Lung microvascular endothelial cell (primary cell): ENCODE measurements around the gene HIP1R. TPM values are rescaled to one million over a fixed set of nuclear protein-coding genes. Genes with fewer than 3 reads are reported as not detected.
A peak's percentile ranks its signal among the peaks of the same experiment; 100 is the strongest.

Source experiments
- DNase-seq, 2 donors: peaks; one replicate each; pipeline versions ENCODE4 v3.0.0 to v3.0.0-alpha.2; 2010; ENCODE audit warnings: low read depth in 2 of 2
- total RNA-seq: library from RNA; depleted of rRNA; stranded (reverse); fragments of >200 nt; gene quantifications from 2 replicates; pipeline ENCODE4 v1.2.1, GENCODE V29; 2014

HIP1R gene
- total RNA-seq, 1 donor from 2014 or later = 28.2 TPM

DNA sequence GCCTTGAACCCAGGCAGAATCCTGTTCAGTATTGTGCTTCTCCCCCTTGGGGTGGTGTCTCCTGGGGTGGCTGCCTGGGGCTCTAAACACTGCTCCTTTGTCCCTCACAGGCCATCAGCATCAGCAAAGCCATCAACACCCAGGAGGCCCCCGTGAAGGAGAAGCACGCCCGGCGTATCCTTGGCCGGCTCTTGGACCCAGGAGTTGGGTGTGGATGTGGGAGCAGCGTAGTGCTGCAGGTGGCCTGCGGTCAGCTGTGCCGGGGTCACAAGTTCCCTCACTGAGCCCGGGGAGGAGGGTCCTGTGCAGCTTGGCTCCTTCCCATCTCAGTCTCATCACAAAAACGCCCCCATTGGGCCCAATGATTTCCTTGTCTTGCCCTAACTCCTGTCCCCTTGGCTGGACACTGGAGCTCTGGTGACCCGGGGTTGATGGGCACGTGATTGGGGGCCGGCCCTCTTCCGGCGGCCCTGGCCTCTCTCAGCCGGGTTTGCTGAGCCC is 12.7 kb downstream of the HIP1R start:
- DNase-seq = no peak

DNA sequence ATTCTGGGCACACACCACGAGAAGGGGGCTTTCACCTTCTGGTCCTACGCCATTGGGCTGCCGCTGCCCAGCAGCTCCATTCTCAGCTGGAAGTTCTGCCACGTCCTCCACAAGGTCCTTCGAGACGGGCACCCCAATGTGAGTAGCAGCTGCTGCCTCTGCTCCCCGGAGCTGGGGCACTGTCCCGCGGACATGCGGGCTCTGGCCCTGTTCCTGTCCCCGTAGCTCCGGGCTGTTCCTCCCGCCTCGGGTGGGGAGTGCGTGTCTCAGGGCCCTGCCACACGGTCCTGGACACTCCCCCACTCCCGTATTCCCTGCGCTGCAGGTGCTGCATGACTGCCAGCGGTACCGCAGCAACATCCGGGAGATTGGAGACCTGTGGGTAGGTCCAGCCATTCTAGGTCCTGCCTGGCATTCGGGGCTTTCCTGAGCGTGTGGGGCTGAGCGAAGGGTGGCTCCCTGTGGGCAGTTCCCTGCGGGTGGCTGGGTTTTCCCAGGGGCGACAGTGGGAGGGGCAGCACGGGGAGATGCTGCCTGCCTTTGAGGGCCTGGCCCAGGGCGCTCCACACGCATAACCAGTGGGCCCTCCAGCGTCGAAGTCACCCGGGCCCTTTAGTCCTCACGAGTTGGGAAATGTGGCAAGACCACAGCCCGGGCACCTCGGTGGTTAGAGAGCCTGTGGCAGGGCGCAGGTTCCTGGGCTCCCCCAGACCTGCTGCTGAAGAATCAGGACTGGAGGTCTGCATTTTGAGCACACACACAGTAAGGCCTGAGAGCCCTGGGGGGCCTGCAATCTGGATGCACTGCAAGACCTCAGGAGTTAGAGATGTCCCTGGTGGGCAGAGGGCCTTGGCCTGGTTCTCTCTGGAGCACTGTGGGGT is 13.5 kb downstream of the HIP1R start:
- DNase-seq = no peak

GRCh38 chr12:122849352-122850047 is 14.2 kb downstream of the HIP1R start:
- no peak for DNase-seq

- no peak for DNase-seq
These were observed 14.8 kb downstream of the HIP1R start for GRCh38 chr12:122850048-122850445.

- DNase-seq = peak; percentile 57 to 85
These were observed 15.6 kb downstream of the HIP1R start for GRCh38 chr12:122850695-122851350.

- peak; percentile 48 to 98 for DNase-seq
These were observed 16.6 kb downstream of the HIP1R start for GRCh38 chr12:122851820-122852219.

GRCh38 chr12:122852336-122853275 is 17.3 kb downstream of the HIP1R start:
- peak; percentile 58 to 65 for DNase-seq

GRCh38 chr12:122853582-122854245 is 18.5 kb downstream of the HIP1R start:
- no peak for DNase-seq

- no peak for DNase-seq
These were observed 19.3 kb downstream of the HIP1R start for GRCh38 chr12:122854554-122854953.

DNA sequence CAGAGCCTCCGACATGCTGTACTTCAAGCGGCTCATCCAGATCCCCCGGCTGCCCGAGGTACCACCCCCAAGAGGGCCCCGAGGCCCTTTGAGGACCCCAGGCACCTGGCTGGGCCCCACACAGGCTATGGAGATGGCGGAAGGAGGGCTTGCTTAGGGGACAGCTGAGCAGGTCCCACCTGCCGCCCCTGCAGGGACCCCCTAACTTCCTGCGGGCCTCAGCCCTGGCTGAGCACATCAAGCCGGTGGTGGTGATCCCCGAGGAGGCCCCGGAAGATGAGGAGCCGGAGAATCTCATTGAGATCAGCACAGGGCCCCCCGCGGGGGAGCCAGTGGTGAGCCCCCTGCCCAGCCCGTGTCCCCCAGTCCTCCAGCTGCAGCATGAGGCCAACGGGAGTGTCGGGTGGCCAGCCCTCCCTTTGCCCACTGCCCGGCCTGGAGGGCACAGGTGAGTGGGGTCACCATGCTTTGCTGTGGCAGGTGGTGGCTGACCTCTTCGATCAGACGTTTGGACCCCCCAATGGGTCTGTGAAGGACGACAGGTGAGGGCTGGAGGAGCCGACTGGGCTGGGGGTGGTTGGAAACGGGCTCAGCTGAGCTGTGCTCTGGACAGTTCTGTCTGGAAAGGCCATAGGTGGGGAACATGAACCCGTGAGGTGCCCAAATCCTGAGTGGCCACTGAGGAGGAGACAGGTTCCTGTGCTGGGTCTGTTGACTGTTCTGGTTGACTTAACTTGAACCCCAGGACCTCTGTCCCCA is 20.0 kb downstream of the HIP1R start:
- no peak for DNase-seq

- DNase-seq = no peak
These were observed 20.9 kb downstream of the HIP1R start for GRCh38 chr12:122855928-122856831.

GRCh38 chr12:122856999-122857671 is 21.9 kb downstream of the HIP1R start:
- no peak for DNase-seq

GRCh38 chr12:122858171-122858570 is 22.9 kb downstream of the HIP1R start:
- no peak for DNase-seq

DNA sequence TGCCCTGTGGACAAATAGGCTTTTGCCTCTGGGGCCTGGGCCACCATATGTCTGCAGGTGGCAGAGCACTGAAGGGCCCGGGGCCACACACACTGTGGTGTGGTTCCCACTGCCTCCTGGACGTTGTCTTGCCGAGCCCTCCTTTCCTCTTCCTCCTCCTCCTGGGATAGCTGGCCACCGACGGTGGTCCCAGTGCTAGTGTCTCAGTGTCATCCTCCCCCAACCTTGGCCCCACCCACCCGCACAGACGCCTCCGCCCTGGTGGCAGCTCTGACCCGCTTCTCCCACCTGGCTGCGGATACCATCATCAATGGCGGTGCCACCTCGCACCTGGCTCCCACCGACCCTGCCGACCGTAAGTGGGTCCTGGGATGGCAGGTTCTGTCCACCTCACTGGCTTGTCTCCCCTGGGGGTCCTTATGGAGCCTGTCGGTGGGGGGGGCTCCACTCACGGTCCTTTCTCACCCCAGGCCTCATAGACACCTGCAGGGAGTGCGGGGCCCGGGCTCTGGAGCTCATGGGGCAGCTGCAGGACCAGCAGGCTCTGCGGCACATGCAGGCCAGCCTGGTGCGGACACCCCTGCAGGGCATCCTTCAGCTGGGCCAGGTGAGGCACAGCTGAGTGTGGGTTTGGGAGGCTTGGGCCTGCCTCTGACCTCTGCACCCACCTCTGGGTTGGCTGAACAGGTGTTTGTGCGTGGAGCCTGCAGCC is 23.5 kb downstream of the HIP1R start:
- DNase-seq = no peak

GRCh38 chr12:122859303-122860039 is 24.2 kb downstream of the HIP1R start:
- no peak for DNase-seq

DNA sequence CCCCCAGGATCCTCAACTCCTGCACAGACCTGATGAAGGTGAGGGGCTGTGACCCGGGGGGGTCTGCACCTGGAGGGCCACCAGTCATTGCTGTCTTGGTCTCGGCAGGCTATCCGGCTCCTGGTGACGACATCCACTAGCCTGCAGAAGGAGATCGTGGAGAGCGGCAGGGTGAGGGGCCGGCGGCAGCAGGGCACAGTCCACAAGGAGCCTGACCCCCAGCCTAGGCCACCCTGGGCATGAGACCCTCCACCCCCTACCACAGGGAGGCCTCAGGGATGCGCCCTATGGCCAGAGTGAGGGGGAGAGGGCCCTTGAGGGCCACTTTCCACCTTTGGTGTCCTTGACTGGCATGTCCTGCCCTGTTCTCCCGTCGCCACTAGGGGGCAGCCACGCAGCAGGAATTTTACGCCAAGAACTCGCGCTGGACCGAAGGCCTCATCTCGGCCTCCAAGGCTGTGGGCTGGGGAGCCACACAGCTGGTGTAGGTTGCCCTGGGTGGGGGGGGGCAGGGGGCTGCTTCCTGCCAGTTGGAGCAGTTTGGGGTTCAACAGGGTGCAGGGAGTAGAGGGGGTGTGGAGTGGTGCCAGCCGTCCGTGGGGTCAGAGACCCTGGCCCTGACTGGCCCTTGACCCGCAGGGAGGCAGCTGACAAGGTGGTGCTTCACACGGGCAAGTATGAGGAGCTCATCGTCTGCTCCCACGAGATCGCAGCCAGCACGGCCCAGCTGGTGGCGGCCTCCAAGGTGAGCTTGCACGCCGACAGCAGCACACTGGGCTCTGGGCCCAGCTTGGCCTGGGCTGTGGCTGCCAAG is 25.0 kb downstream of the HIP1R start:
- DNase-seq = peak; percentile 88
